ENCODE data around the gene SLC25A2.
"Not testable (repeated sequence)": the region's sequence is repeated elsewhere in the genome, so short reads cannot be mapped to it uniquely, and the experiment has no call there.

SLC25A2 gene

GRCh38 chr5:141303756-141304155 is at the start of gene SLC25A2:
Gene SLC25A2, minus strand, starts transcription at chr5:141304049. Its CDS starts 184 bp downstream, at chr5:141303865.
- no peak for DNase-seq

GRCh38 chr5:141351591-141351990 is 47.7 kb upstream of the SLC25A2 start:
- no peak for DNase-seq

- DNase-seq: peak; percentile 44
Observed at GRCh38 chr5:141349917-141350619, 46.2 kb upstream of the SLC25A2 start, which contains the start of gene PCDHGB1. Gene PCDHGB1, plus strand, starts transcription at chr5:141350099. Its CDS starts 162 bp downstream, at chr5:141350261.

GRCh38 chr5:141346017-141346416 is 42.2 kb upstream of the SLC25A2 start:
- DNase-seq: not testable (repeated sequence)

GRCh38 chr5:141345327-141345726 is 41.5 kb upstream of the SLC25A2 start:
- no peak for DNase-seq

- no peak for DNase-seq
Observed at GRCh38 chr5:141343953-141344463, 40.2 kb upstream of the SLC25A2 start.

GRCh38 chr5:141343242-141343952 is 39.5 kb upstream of the SLC25A2 start, which contains the start of gene PCDHGA3:
Gene PCDHGA3, plus strand, starts transcription at chr5:141343829. Its CDS starts 205 bp downstream, at chr5:141344034.
- DNase-seq: no peak

- DNase-seq: no peak
Observed at GRCh38 chr5:141342773-141343172, 38.9 kb upstream of the SLC25A2 start.

- DNase-seq: not testable (repeated sequence)
Observed at GRCh38 chr5:141340781-141341354, 37.0 kb upstream of the SLC25A2 start.

- no peak for DNase-seq
Observed at GRCh38 chr5:141338538-141339306, 34.9 kb upstream of the SLC25A2 start, which contains the start of gene PCDHGA2. Gene PCDHGA2, plus strand, starts transcription at chr5:141338760.

GRCh38 chr5:141332571-141332970 is 28.7 kb upstream of the SLC25A2 start:
- DNase-seq: not testable (repeated sequence)

GRCh38 chr5:141330299-141331080 is 26.6 kb upstream of the SLC25A2 start, which contains the start of gene PCDHGA1:
Gene PCDHGA1, plus strand, starts transcription at chr5:141330514.
- DNase-seq: peak; percentile 41

- no peak for DNase-seq
Observed at GRCh38 chr5:141328231-141328630, 24.4 kb upstream of the SLC25A2 start.

- DNase-seq: peak; percentile 76
Observed at GRCh38 chr5:141326088-141326854, 22.4 kb upstream of the SLC25A2 start.

- no peak for DNase-seq
Observed at GRCh38 chr5:141322261-141322660, 18.4 kb upstream of the SLC25A2 start.

GRCh38 chr5:141320225-141321169 is 16.6 kb upstream of the SLC25A2 start, which contains the start of gene TAF7:
Gene TAF7, minus strand, starts transcription at chr5:141320784. Its CDS starts 740 bp downstream, at chr5:141320044.
- peak; percentile 95 for DNase-seq

GRCh38 chr5:141319699-141320098 is 15.8 kb upstream of the SLC25A2 start:
- DNase-seq: no peak

GRCh38 chr5:141319202-141319601 is 15.4 kb upstream of the SLC25A2 start:
- DNase-seq: no peak

- not testable (repeated sequence) for DNase-seq
Observed at GRCh38 chr5:141316963-141317362, 13.1 kb upstream of the SLC25A2 start.

Data from CD4-positive, alpha-beta T cell treated with Interleukin-17A for 4 hours (primary cell).